Caco-2 (cell line): ENCODE data around the gene DOCK6. TPM values are rescaled to one million over a fixed set of nuclear protein-coding genes. Genes with fewer than 3 reads are reported as not detected.

Experiments used
- BruUV-seq: library from RNA; stranded (reverse); fragments of 400-500 nt; replicated peaks from 2 replicates; lab custom pipeline; 2021; lab: Mats Ljungman, UMichigan
- CTCF ChIA-PET: fragments of 300-600 bp; sonication (Branson Sonifier 250); formaldehyde crosslinking; loops from one replicate; lab custom pipeline; 2022; ENCODE audit warnings: antibody characterized with exemption; lab: Charles Lee
- POLR2A ChIA-PET: fragments of 300-600 bp; sonication (Branson Sonifier 250); formaldehyde crosslinking; loops from one replicate; lab custom pipeline; 2022; ENCODE audit warnings: antibody characterized with exemption; lab: Charles Lee
- DNase-seq, 2 experiments: peaks; one replicate each; pipeline versions ENCODE4 v3.0.0 to v3.0.0-alpha.2; 2020 to 2022
- H3K27me3 ChIP-seq: replicated peaks from 2 replicates; pipeline ENCODE4 v1.6.0; 2011; ENCODE audit warnings: low read length; ENCODE audit not compliant: control insufficient read depth, insufficient read depth
- H3K36me3 ChIP-seq: 2 replicates; pipeline ENCODE4 v1.5.1; 2011; ENCODE audit warnings: low read length; ENCODE audit not compliant: control insufficient read depth, insufficient read depth
- H3K4me1 ChIP-seq: fragments of 250-450 bp; sonication (Bioruptor Pico); 2 replicates; pipeline ENCODE4 v1.5.1; 2020; ENCODE audit warnings: mild to moderate bottlenecking
- H3K4me3 ChIP-seq: 2 replicates; pipeline ENCODE4 v1.5.1; 2011; ENCODE audit warnings: low read depth, mild to moderate bottlenecking, control low read depth, low read length
- H3K9me3 ChIP-seq: fragments of 250-450 bp; sonication (Bioruptor Pico); 2 replicates; pipeline ENCODE4 v1.5.1; 2020; ENCODE audit warnings: mild to moderate bottlenecking, moderate library complexity
- H3K27ac Mint-ChIP-seq: one replicate; pipeline ENCODE4 v1.8.0; 2022; ENCODE audit warnings: mixed read lengths; ENCODE audit not compliant: unreplicated experiment
- H3K27me3 Mint-ChIP-seq: one replicate; pipeline ENCODE4 v1.8.0; 2022; ENCODE audit warnings: mixed read lengths; ENCODE audit not compliant: insufficient read depth, unreplicated experiment
- H3K36me3 Mint-ChIP-seq: one replicate; pipeline ENCODE4 v1.8.0; 2022; ENCODE audit warnings: mild to moderate bottlenecking, mixed read lengths; ENCODE audit not compliant: insufficient read depth, unreplicated experiment
- H3K4me1 Mint-ChIP-seq: one replicate; pipeline ENCODE4 v1.8.0; 2022; ENCODE audit warnings: low read depth, mixed read lengths; ENCODE audit not compliant: unreplicated experiment
- H3K4me3 Mint-ChIP-seq: one replicate; pipeline ENCODE4 v1.8.0; 2022; ENCODE audit warnings: mild to moderate bottlenecking, moderate library complexity, mixed read lengths; ENCODE audit not compliant: unreplicated experiment
- H3K9me3 Mint-ChIP-seq: one replicate; pipeline ENCODE4 v1.8.0; 2022; ENCODE audit warnings: mixed read lengths; ENCODE audit not compliant: unreplicated experiment
- intact Hi-C: fragments of 100-400 bp; cut with micrococcal nuclease; formaldehyde crosslinking; loops from one replicate; pipeline ENCODE4 v1.10.0; 2022; ENCODE audit not compliant: unreplicated experiment
- total RNA-seq: library from RNA; stranded (reverse); gene quantifications from 2 replicates; pipeline ENCODE4 v1.2.3, GENCODE V29; 2022
- TF ChIP-seq, protein P1 (sequence below), 2 experiments: fragments of 200-600 bp in 1 of 2; IDR thresholded peaks; 1 replicate in 1 of 2; 2 replicates in 1 of 2; pipeline versions ENCODE4 v1.5.1 to v1.8.0; 2011 to 2022; ENCODE audit warnings: antibody characterized with exemption in 1 of 2, control low read depth in 1 of 2, inconsistent platforms in 1 of 2, low read depth in 1 of 2, low read length in 1 of 2, mild to moderate bottlenecking in 1 of 2, moderate library complexity in 1 of 2; ENCODE audit not compliant: insufficient read depth in 1 of 2, severe bottlenecking in 1 of 2, unreplicated experiment in 1 of 2

The DOCK6 gene
- total RNA-seq, 1 experiment from 2014 or later: 84.1 TPM

DNA sequence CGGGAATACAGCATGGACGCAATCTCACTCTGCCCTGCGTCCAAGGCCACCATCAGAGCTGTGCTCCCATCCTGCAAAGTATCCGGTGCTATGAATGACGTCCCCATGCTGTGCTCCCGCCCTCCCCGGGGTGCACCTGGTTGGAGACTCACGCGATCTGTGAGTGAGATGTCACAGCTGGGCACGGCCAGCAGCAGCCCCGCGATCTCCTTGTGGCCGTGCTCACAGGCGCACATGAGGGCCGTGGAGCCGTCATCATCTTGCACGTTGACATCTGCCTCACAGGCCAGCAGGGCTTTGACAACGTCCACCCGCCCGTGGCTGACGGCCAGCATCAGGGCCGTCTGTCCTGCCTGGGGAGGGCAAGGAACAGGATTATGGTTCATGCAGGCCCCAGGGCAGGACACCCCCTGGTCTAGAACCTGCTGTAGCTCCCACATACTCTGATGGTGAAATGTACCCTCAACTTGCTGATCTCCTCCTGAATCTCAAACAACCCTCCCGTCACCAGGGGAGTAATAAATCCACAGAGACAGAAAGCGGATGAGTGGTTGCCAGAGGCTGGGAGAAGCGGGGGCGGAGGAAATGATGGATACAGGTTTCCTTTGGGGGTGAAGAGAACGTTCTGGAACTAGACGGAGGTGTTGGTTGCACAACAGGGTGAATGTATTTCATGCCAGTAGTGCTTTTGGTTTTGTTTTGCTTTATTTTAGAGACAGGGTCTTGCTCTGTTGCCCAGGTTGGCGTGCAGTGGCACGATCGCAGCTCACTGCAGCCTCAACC, 92.2 kb downstream of the DOCK6 start:
- intact Hi-C loops: no loop called here
- H3K36me3 Mint-ChIP-seq: no peaks in the 10 kb centered on the region

DNA sequence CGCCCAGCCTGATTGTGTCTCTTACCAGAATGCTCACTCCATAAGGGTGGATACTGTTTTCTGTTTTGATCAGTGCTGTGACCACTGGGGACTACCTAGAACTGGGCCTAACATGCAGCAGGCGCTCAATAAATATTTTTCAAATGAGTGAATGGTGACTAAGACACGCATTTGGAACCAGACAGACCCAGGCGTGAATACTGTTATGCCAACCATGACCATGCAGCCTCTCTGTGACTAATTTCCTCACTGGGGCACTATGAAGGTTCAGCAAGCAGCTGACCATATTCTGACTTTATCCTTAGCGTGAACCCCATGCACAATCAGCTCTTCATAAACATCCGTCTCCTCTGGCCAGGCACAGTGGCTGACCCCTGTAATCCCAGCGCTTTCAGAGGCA, 93.8 kb downstream of the DOCK6 start:
- intact Hi-C loops: no loop called here

More for the DNA sequence above, 92.2 kb downstream of the DOCK6 start:
- H3K27ac Mint-ChIP-seq: no peak overlapping the region
- POLR2A ChIA-PET: no interaction called here
- no peaks in the 10 kb centered on the region for H3K4me1 Mint-ChIP-seq
- H3K4me3 ChIP-seq: no peak overlapping the region
- DNase-seq: no peak
- TF ChIP-seq, protein P1, sequence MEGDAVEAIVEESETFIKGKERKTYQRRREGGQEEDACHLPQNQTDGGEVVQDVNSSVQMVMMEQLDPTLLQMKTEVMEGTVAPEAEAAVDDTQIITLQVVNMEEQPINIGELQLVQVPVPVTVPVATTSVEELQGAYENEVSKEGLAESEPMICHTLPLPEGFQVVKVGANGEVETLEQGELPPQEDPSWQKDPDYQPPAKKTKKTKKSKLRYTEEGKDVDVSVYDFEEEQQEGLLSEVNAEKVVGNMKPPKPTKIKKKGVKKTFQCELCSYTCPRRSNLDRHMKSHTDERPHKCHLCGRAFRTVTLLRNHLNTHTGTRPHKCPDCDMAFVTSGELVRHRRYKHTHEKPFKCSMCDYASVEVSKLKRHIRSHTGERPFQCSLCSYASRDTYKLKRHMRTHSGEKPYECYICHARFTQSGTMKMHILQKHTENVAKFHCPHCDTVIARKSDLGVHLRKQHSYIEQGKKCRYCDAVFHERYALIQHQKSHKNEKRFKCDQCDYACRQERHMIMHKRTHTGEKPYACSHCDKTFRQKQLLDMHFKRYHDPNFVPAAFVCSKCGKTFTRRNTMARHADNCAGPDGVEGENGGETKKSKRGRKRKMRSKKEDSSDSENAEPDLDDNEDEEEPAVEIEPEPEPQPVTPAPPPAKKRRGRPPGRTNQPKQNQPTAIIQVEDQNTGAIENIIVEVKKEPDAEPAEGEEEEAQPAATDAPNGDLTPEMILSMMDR (IDR thresholded peaks at IDR 0.05; ENCODE audit: insufficient read depth in 1 of 2, low read depth in 1 of 2, low read length in 1 of 2, severe bottlenecking in 1 of 2, unreplicated experiment in 1 of 2): no peak
- no TSS peak for BruUV-seq
- CTCF ChIA-PET: interaction anchor here (0.6 kb wide), 1 partner anchor 34 kb away, joined by 3 read pairs; no protein-coding TSS in a partner anchor
- no peaks in the 10 kb centered on the region; the same call in none of the 2 replicates for H3K36me3 ChIP-seq
- H3K27me3 Mint-ChIP-seq: no peaks in the 10 kb centered on the region
- H3K9me3 Mint-ChIP-seq: no peaks in the 10 kb centered on the region
- H3K4me3 Mint-ChIP-seq: no peak overlapping the region
- no peaks in the 10 kb centered on the region for H3K4me1 ChIP-seq
- H3K27me3 ChIP-seq: no peaks in the 10 kb centered on the region
- H3K9me3 ChIP-seq: no peaks in the 10 kb centered on the region

DNA sequence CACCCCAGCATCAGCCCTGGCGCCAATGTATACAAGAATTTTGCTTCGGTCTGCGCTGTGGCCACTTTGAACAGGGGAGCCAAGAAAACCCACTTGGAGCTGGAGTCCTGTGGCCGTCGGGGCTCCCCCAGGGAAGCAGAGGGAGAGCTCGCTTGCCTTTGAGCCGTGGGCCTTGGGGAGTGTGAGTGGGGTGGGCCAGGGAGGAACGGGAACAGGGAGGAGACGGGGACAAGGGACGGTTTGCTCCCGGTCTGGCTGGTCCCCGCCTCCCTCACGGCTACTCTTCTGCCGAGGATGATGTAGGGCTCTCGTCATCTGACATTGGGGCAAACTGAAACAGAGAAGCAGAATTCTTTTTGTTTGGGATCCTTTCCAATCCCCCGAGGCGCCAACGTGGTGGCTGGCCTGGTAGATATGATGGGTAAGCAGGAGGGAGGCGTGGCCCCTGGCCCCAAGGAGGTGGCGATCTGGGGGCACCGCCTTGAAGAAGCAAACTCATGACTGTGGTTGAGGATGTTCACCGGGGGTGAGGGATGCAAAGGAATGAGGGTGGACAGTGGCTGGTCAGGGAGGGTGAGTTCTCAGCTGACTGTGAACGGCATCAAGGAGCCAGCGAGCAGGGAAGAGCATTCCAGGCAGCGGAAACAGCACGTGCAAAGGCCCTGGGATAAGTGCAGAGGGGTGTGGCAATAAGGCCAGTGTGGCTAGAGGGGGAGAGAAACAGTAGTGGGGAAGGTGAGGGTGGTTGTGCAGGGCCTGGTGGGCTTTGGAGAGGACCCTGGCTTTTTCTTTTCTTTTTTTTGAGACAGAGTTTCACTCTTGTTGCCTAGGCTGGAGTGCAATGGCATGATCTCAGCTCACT, 95.8 kb downstream of the DOCK6 start:
- BruUV-seq: no TSS peak
- Mint-ChIP-seq H3K9me3 (no peaks in the 10 kb centered on the region), H3K27ac (no peak overlapping the region), H3K27me3 (no peaks in the 10 kb centered on the region), H3K4me3 (no peak overlapping the region), H3K36me3 (no peaks in the 10 kb centered on the region), H3K4me1 (no peaks in the 10 kb centered on the region)
- DNase-seq: no peak
- no peak overlapping the region for H3K4me3 ChIP-seq
- ChIA-PET CTCF (no interaction called here), POLR2A (no interaction called here)
- TF ChIP-seq, protein P1 (IDR thresholded peaks at IDR 0.05; ENCODE audit: insufficient read depth in 1 of 2, low read depth in 1 of 2, low read length in 1 of 2, severe bottlenecking in 1 of 2, unreplicated experiment in 1 of 2): no peak
- H3K4me1 ChIP-seq: no peaks in the 10 kb centered on the region
- intact Hi-C loops: no loop called here
- H3K27me3 ChIP-seq: no peaks in the 10 kb centered on the region
- no peaks in the 10 kb centered on the region; the same call in 1 of the 2 replicates for H3K36me3 ChIP-seq
- no peaks in the 10 kb centered on the region for H3K9me3 ChIP-seq

More for the DNA sequence above, 93.8 kb downstream of the DOCK6 start:
- Histone ChIP-seq H3K27me3 (no peaks in the 10 kb centered on the region), H3K4me3 (no peak overlapping the region), H3K4me1 (no peaks in the 10 kb centered on the region), H3K36me3 (no peaks in the 10 kb centered on the region; the same call in none of the 2 replicates), H3K9me3 (no peaks in the 10 kb centered on the region)
- DNase-seq: no peak
- Mint-ChIP-seq H3K27me3 (no peaks in the 10 kb centered on the region), H3K4me3 (no peak overlapping the region), H3K9me3 (no peaks in the 10 kb centered on the region), H3K27ac (no peak overlapping the region), H3K36me3 (no peaks in the 10 kb centered on the region), H3K4me1 (no peaks in the 10 kb centered on the region)
- ChIA-PET CTCF (no interaction called here), POLR2A (no interaction called here)
- no TSS peak for BruUV-seq
- TF ChIP-seq, protein P1 (IDR thresholded peaks at IDR 0.05; ENCODE audit: insufficient read depth in 1 of 2, low read depth in 1 of 2, low read length in 1 of 2, severe bottlenecking in 1 of 2, unreplicated experiment in 1 of 2): no peak
